AG04450 (cell line): ENCODE measurements around the gene PNMA8C. TPM values are rescaled to one million over a fixed set of nuclear protein-coding genes. Genes with fewer than 3 reads are reported as not detected.
A peak's percentile ranks its signal among the peaks of the same experiment; 100 is the strongest.

Source experiments
- CTCF ChIA-PET: fragments of 300-600, 350-600 bp; formaldehyde crosslinking; extraction: SDS; loops from one replicate; lab custom pipeline; 2022; ENCODE audit warnings: antibody characterized with exemption, inconsistent platforms; lab: Charles Lee
- POLR2A ChIA-PET: fragments of 350-600 bp; formaldehyde crosslinking; extraction: SDS; loops from one replicate; lab custom pipeline; 2021; ENCODE audit warnings: antibody characterized with exemption, inconsistent platforms; lab: Yijun Ruan, JAX
- DNase-seq: peaks from one replicate; pipeline ENCODE4 v3.0.0-alpha.2; 2011; ENCODE audit warnings: low read depth, low spot score
- H3K27ac ChIP-seq: one replicate; pipeline ENCODE4 v1.5.1; 2012; ENCODE audit warnings: low read depth, low read length, control low read depth
- H3K27me3 ChIP-seq: one replicate; pipeline ENCODE4 v1.6.0; 2012; ENCODE audit warnings: low read length; ENCODE audit not compliant: control insufficient read depth, insufficient read depth
- H3K4me3 ChIP-seq: 2 replicates; pipeline ENCODE4 v1.5.1; 2011; ENCODE audit warnings: mild to moderate bottlenecking, low read depth, low read length, control low read depth
- H3K9me3 ChIP-seq: 2 replicates; pipeline ENCODE4 v1.5.1; 2012; ENCODE audit warnings: low read length; ENCODE audit not compliant: control insufficient read depth, insufficient read depth
- polyA minus RNA-seq: library from RNA; depleted of rRNA, polyadenylated mRNA; stranded (reverse); fragments of >200 nt; gene quantifications from 2 replicates; pipeline ENCODE4 v1.2.3, GENCODE V29; 2011; rRNA and poly(A)+ RNA removed
- polyA plus RNA-seq: library from polyadenylated mRNA; depleted of rRNA; stranded (reverse); fragments of >200 nt; gene quantifications from 2 replicates; pipeline ENCODE4 v1.2.3, GENCODE V29; 2011; rRNA removed
- TF ChIP-seq, protein P1 (sequence below): IDR thresholded peaks from 2 replicates; pipeline ENCODE4 v1.5.1; 2011; ENCODE audit warnings: low read depth, low read length, control low read depth, inconsistent platforms

The PNMA8C gene
- polyA plus RNA-seq (0.19 and 0.21 TPM in 2 replicates), polyA minus RNA-seq (0.51 and 0.87 TPM in 2 replicates)

DNA sequence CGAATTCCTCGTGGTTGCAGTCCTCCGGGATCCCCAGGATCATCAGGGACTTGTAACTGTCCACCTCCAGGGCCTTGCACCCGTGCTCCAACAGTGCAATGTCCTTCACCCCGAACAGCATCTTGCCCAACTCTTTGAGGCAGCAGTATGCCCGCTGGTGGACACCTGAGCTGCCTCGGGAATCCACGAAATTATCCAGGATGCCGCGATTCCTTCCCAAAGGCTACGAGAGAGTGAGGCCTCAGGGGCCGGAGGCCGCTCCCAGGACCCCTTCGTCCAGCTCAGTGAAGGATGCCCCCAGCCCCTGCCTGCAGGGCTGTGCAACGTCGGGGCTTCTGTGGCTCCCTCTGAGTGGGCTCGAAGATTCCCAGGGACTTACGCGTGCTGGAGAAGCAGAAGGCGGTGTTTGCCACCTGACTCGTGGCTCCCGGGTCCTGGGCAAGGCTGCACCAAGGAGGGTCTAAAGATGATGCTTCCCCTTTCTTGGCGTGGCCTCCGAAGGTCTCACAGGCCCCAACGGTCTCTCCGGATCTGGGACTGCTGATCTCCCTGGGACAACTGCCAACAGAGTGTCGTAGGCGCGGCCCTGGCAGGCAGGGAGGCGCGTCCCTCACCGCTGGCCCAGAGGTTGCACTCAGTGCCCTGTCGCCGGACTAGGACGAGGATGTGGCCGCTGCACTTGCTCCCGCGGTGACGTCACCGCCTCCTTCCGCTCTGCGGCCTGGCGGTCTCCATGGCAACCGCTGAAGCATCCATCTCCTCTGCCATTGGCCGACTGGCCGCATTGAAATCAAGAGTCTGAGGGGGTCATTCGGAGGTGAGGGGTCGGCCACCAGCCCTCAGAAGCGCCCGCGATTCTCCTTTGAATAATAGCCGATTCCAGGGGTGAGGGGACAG is at the start of gene PNMA8C:
Gene PNMA8C (minus strand): TSS at position 698 of the 897 bp plus-strand sequence. CDS start 577 bp downstream, at position 121.
- POLR2A ChIA-PET: interaction anchor here (0.6 kb wide), 1 partner anchor 518 kb away, joined by 3 read pairs; no protein-coding TSS in a partner anchor
- TF ChIP-seq, protein P1, sequence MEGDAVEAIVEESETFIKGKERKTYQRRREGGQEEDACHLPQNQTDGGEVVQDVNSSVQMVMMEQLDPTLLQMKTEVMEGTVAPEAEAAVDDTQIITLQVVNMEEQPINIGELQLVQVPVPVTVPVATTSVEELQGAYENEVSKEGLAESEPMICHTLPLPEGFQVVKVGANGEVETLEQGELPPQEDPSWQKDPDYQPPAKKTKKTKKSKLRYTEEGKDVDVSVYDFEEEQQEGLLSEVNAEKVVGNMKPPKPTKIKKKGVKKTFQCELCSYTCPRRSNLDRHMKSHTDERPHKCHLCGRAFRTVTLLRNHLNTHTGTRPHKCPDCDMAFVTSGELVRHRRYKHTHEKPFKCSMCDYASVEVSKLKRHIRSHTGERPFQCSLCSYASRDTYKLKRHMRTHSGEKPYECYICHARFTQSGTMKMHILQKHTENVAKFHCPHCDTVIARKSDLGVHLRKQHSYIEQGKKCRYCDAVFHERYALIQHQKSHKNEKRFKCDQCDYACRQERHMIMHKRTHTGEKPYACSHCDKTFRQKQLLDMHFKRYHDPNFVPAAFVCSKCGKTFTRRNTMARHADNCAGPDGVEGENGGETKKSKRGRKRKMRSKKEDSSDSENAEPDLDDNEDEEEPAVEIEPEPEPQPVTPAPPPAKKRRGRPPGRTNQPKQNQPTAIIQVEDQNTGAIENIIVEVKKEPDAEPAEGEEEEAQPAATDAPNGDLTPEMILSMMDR: no peak
- CTCF ChIA-PET: no interaction called here
- Histone ChIP-seq H3K4me3 (peak within 1 kb of the TSS; percentile 53), H3K27ac (no peak within 1 kb of the TSS), H3K27me3 (no peaks in the 10 kb centered on the region), H3K9me3 (no peaks in the 10 kb centered on the region; the same call in 1 of the 2 replicates)
- DNase-seq: no peak

DNA sequence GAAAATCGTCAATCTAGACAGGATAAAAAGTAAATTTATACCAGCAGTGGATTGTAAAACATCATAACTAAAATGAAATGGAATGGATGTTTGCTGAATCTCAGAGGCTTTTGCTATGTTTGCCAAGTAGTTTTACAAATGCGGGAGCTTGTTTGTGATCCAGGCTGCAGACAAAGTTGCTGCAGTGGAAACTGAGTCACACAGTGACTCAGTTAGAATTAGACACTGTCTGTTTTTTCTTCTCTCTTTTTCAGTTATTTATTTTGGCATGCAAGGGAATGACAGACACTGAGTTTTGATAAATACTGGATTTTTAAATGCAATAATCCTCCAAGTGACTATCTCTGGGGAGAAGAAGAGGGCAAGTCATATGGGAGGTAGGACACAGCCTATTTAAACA is 47.2 kb upstream of the PNMA8C start:
- ChIA-PET CTCF (interaction anchor here (1.2 kb wide), 1 partner anchor 80 kb away, joined by 4 read pairs; no protein-coding TSS in a partner anchor), POLR2A (interaction anchor here (0.6 to 0.7 kb wide), 2 partner anchors 56 to 60 kb away, joined by 3 to 13 read pairs; no protein-coding TSS in a partner anchor)
- no peak for DNase-seq
- no peaks in the 10 kb centered on the region for H3K27me3 ChIP-seq
- H3K27ac ChIP-seq: no peak overlapping the region
- no peaks in the 10 kb centered on the region; the same call in 1 of the 2 replicates for H3K9me3 ChIP-seq
- TF ChIP-seq, protein P1: no peak
- no peak overlapping the region for H3K4me3 ChIP-seq

DNA sequence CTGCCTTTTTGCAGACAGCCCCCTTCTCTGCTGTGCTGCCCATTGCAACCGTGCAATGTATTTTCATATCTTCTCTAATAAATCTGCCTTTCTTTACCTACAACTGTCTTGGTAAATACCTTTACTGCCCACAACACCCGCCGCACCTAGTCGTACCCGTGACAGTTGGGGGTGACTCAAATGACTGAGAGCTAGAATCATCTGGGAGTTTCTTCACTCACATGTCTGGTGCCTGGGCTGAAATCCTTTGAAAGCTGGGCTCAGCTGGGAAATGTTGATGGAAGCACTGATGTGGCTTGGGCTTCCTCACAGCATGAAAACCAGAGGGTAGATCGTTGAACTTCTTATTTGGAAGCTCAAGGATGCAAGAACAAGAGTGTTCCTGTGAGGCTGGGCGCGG is 45.5 kb upstream of the PNMA8C start:
- ChIA-PET CTCF (interaction anchor here (1.2 to 1.6 kb wide), 2 partner anchors 13 to 78 kb away, joined by 4 to 7 read pairs; no protein-coding TSS in a partner anchor), POLR2A (no interaction called here)

DNA sequence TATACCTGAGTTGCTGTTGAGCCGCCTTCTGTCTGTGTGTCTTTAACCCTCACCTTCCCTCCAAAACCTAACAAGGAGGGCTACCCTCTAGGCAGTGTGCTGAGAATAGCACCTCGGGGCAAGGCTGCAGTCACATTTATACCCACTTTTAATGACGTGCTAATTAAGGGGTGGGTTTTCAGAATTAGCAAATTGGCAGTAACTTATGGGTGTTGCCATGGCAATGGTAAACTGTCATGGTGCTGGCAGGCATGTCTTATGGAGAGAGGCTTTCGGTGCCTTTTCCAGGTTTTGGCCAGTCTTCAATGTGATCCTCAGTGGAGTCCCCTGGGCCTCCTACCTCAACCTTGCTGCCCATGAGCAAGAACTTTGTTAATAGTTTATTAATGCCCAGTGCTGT is 43.9 kb upstream of the PNMA8C start:
- TF ChIP-seq, protein P1: no peak
- ChIA-PET CTCF (interaction anchor here (1.6 kb wide), 1 partner anchor 77 kb away, joined by 7 read pairs; no protein-coding TSS in a partner anchor), POLR2A (no interaction called here)
- Histone ChIP-seq H3K9me3 (peaks cover 3% of the 10 kb centered on the region; the same call in 1 of the 2 replicates), H3K27me3 (no peaks in the 10 kb centered on the region), H3K4me3 (no peak overlapping the region), H3K27ac (no peak overlapping the region)
- DNase-seq: no peak

More for the DNA sequence above, 45.5 kb upstream of the PNMA8C start:
- H3K27me3 ChIP-seq: no peaks in the 10 kb centered on the region
- H3K4me3 ChIP-seq: no peak overlapping the region
- TF ChIP-seq, protein P1: no peak
- H3K27ac ChIP-seq: no peak overlapping the region
- DNase-seq: no peak
- H3K9me3 ChIP-seq: peaks cover 3% of the 10 kb centered on the region; the same call in 1 of the 2 replicates
